ENCODE data around the gene WASF2. TPM values are rescaled to one million over a fixed set of nuclear protein-coding genes. Genes with fewer than 3 reads are reported as not detected.

The WASF2 gene
- total and polyA plus RNA-seq, 2 of the 13 experiments (the other 11 are each of a cell fraction or from before 2014, with no cell fraction given) = 10.4 to 27.7 TPM

DNA sequence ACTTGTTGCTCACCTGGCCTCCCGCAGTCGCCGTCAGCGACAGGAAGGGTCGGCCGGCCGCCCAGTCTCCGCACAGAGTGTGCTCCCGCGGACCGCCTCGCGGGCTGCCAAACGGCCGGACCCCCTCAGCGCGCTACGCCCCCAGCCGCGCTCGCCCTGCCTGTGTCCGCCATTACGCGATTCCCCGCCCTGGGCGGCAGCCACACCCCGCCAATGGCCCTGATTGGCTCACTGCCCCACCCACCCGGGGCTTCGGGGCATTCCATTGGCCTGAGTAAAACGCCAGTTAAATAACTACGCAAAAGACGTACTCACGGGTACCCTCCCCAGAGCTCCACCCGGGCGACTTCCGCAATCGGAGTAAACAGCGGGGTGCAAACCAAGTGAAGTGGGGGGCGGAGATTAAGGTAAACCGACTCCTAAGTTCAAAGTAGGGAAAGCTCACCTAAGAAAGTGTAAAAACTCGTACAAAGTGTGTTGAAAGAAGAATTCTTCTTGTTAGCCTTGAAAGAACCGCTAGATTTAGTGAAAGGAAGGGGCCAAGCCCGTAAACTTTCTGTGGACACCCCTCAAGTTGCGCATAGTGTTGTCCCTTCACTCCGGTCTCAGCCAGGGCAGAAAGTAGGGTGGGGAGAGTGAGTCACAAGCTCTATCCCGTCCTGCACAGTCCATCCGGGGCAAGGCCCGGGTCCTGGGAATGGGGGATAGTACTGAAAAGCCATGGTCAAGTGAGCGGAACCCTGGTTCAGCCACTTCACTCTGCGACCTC is at the start of gene WASF2 (continued):
- peak; percentile 61; the same call in 1 of the 2 replicates for TF ChIP-seq JUNB (CRISPR knock-in tag; IDR thresholded peaks at IDR 0.05; ENCODE audit: borderline replicate concordance)
- TF ChIP-seq FOXA3 (CRISPR knock-in tag; IDR thresholded peaks at IDR 0.05) = peak; percentile 81
- TF ChIP-seq KLF15 (CRISPR knock-in tag; IDR thresholded peaks at IDR 0.05; ENCODE audit: borderline replicate concordance) = peak; percentile 93; the same call in 1 of the 2 replicates
- TF ChIP-seq GATA4 (IDR thresholded peaks at IDR 0.05; ENCODE audit: borderline replicate concordance, low read depth) = 0 out of 2 replicates have a peak, but pooled peaks have one; percentile 58
- TF ChIP-seq MTF1 (CRISPR knock-in tag; IDR thresholded peaks at IDR 0.05) = no peak
- TF ChIP-seq, protein P1, sequence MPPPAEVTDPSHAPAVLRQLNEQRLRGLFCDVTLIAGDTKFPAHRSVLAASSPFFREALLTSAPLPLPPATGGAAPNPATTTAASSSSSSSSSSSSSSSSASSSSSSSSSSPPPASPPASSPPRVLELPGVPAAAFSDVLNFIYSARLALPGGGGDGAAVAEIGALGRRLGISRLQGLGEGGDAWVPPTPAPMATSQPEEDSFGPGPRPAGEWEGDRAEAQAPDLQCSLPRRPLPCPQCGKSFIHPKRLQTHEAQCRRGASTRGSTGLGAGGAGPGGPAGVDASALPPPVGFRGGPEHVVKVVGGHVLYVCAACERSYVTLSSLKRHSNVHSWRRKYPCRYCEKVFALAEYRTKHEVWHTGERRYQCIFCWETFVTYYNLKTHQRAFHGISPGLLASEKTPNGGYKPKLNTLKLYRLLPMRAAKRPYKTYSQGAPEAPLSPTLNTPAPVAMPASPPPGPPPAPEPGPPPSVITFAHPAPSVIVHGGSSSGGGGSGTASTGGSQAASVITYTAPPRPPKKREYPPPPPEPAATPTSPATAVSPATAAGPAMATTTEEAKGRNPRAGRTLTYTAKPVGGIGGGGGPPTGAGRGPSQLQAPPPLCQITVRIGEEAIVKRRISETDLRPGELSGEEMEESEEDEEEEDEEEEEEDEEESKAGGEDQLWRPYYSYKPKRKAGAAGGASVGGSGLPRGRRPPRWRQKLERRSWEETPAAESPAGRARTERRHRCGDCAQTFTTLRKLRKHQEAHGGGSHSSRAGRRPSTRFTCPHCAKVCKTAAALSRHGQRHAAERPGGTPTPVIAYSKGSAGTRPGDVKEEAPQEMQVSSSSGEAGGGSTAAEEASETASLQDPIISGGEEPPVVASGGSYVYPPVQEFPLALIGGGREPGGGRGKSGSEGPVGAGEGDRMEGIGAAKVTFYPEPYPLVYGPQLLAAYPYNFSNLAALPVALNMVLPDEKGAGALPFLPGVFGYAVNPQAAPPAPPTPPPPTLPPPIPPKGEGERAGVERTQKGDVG (CRISPR knock-in tag; IDR thresholded peaks at IDR 0.05; ENCODE audit: borderline replicate concordance) = no peak
- peak; percentile 37; the same call in 1 of the 2 replicates for TF ChIP-seq ZNF777 (CRISPR knock-in tag; IDR thresholded peaks at IDR 0.05)
- TF ChIP-seq, protein P2, sequence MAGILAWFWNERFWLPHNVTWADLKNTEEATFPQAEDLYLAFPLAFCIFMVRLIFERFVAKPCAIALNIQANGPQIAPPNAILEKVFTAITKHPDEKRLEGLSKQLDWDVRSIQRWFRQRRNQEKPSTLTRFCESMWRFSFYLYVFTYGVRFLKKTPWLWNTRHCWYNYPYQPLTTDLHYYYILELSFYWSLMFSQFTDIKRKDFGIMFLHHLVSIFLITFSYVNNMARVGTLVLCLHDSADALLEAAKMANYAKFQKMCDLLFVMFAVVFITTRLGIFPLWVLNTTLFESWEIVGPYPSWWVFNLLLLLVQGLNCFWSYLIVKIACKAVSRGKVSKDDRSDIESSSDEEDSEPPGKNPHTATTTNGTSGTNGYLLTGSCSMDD (CRISPR knock-in tag; IDR thresholded peaks at IDR 0.05) = no peak
- TF ChIP-seq ISX (CRISPR knock-in tag; conservative IDR thresholded peaks at IDR 0.05) = peak; percentile 31; the same call in 1 of the 2 replicates
- peak; percentile 100 for TF ChIP-seq HNRNPLL (IDR thresholded peaks at IDR 0.05; ENCODE audit: low read depth, low read length, poor library complexity, severe bottlenecking)
- TF ChIP-seq NPAS2 (CRISPR knock-in tag; IDR thresholded peaks at IDR 0.05; ENCODE audit: borderline replicate concordance) = no peak
- peak; percentile 91 for TF ChIP-seq PHF8 (CRISPR knock-in tag; IDR thresholded peaks at IDR 0.05)
- TF ChIP-seq, protein P3, sequence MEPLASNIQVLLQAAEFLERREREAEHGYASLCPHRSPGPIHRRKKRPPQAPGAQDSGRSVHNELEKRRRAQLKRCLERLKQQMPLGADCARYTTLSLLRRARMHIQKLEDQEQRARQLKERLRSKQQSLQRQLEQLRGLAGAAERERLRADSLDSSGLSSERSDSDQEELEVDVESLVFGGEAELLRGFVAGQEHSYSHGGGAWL (CRISPR knock-in tag; IDR thresholded peaks at IDR 0.05) = peak; percentile 88
- TF ChIP-seq SAP130 (CRISPR knock-in tag; IDR thresholded peaks at IDR 0.05; ENCODE audit: low read depth) = peak; percentile 54
- no peak for TF ChIP-seq ZNF292 (CRISPR knock-in tag; IDR thresholded peaks at IDR 0.05; ENCODE audit: borderline replicate concordance, low read depth)
- peak; percentile 16; the same call in 1 of the 2 replicates for TF ChIP-seq JUN (CRISPR knock-in tag; IDR thresholded peaks at IDR 0.05)
- TF ChIP-seq, protein P4, sequence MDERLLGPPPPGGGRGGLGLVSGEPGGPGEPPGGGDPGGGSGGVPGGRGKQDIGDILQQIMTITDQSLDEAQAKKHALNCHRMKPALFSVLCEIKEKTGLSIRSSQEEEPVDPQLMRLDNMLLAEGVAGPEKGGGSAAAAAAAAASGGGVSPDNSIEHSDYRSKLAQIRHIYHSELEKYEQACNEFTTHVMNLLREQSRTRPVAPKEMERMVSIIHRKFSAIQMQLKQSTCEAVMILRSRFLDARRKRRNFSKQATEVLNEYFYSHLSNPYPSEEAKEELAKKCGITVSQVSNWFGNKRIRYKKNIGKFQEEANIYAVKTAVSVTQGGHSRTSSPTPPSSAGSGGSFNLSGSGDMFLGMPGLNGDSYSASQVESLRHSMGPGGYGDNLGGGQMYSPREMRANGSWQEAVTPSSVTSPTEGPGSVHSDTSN (CRISPR knock-in tag; IDR thresholded peaks at IDR 0.05) = peak; percentile 63; the same call in 1 of the 2 replicates
- TF ChIP-seq KAT2B (IDR thresholded peaks at IDR 0.05; ENCODE audit: borderline replicate concordance, low read depth, low read length) = no peak
- TF ChIP-seq, protein P5, sequence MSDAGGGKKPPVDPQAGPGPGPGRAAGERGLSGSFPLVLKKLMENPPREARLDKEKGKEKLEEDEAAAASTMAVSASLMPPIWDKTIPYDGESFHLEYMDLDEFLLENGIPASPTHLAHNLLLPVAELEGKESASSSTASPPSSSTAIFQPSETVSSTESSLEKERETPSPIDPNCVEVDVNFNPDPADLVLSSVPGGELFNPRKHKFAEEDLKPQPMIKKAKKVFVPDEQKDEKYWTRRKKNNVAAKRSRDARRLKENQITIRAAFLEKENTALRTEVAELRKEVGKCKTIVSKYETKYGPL (CRISPR knock-in tag; IDR thresholded peaks at IDR 0.05) = 0 out of 2 replicates have a peak, but pooled peaks have one; percentile 35
- TF ChIP-seq AKAP8 (CRISPR knock-in tag; IDR thresholded peaks at IDR 0.05) = peak; percentile 55; the same call in 1 of the 2 replicates
- TF ChIP-seq RBM39 (IDR thresholded peaks at IDR 0.05; ENCODE audit: low read depth, low read length, poor library complexity, severe bottlenecking) = no peak
- no peak for TF ChIP-seq TRIM24 (CRISPR knock-in tag; IDR thresholded peaks at IDR 0.05)
- no peak for TF ChIP-seq ZSCAN25 (CRISPR knock-in tag; IDR thresholded peaks at IDR 0.05)
- TF ChIP-seq POLR2AphosphoS5 (IDR thresholded peaks at IDR 0.05; ENCODE audit: low read depth, low read length) = peak; percentile 92
